Gastroesophageal sphincter (tissue), 4 donors: ENCODE measurements around the gene INSR. TPM values are rescaled to one million over a fixed set of nuclear protein-coding genes. Genes with fewer than 3 reads are reported as not detected.

ENCODE experiments used
- ATAC-seq: fragments of 150-250 bp; one replicate; pipeline ENCODE4 v1.9.1; 2016; ENCODE audit warnings: mild to moderate bottlenecking, moderate library complexity
- H3K27ac ChIP-seq, 4 donors: fragments of 200-600 bp; sonication (generic) in 3 of 4; 1 replicate in 3 of 4; 2 replicates in 1 of 4; pipeline ENCODE4 v1.5.1; 2016 to 2019
- H3K27me3 ChIP-seq: fragments of 200-600 bp; sonication (generic); one replicate; pipeline ENCODE4 v1.5.1; 2019
- H3K36me3 ChIP-seq, 2 donors: fragments of 200-600 bp; sonication (generic); one replicate each; pipeline ENCODE4 v1.5.1; 2019; ENCODE audit warnings: control low read depth in 1 of 2
- H3K4me1 ChIP-seq, 3 donors: fragments of 200-600 bp; sonication (generic); 1 replicate in 2 of 3; 2 replicates in 1 of 3; pipeline ENCODE4 v1.5.1; 2016 to 2019; ENCODE audit warnings: control low read depth in 2 of 3
- H3K4me3 ChIP-seq, 2 donors: fragments of 200-600 bp; sonication (generic); one replicate each; pipeline ENCODE4 v1.5.1; 2019; ENCODE audit warnings: mild to moderate bottlenecking in 1 of 2, moderate library complexity in 1 of 2
- H3K9me3 ChIP-seq, 3 donors: fragments of 200-600 bp; sonication (generic); one replicate each; pipeline ENCODE4 v1.5.1; 2017 to 2019; ENCODE audit warnings: control low read depth in 2 of 3
- EP300 ChIP-seq: sonication (generic); formaldehyde crosslinking; IDR thresholded peaks from one replicate; pipeline ENCODE4 v1.6.1; 2017; ENCODE audit warnings: antibody characterized with exemption, mild to moderate bottlenecking
- POLR2A ChIP-seq, 2 donors: fragments of 450-650 bp; IDR thresholded peaks; one replicate each; pipeline ENCODE4 v1.6.1; 2017; ENCODE audit warnings: antibody characterized with exemption in 2 of 2, mild to moderate bottlenecking in 2 of 2, moderate library complexity in 1 of 2
- POLR2AphosphoS5 ChIP-seq: sonication (generic); formaldehyde crosslinking; IDR thresholded peaks from one replicate; pipeline ENCODE4 v1.6.1; 2017; ENCODE audit warnings: antibody characterized with exemption
- WGBS, 2 donors: methylation state at CpG; one replicate each; pipeline ENCODE4 v1.1.5; 2018; ENCODE audit warnings: low coverage in 1 of 2; 5-methylcytosine and 5-hydroxymethylcytosine counted together
- total RNA-seq, 4 donors: library from RNA; depleted of rRNA; stranded (reverse); fragments of >200 nt; gene quantifications; one replicate each; pipeline ENCODE4 v1.1.0, GENCODE V29; 2016
- TF ChIP-seq, protein P1 (sequence below), 4 experiments: fragments of 200-600 bp in 2 of 4; fragments of 450-650 bp in 2 of 4; sonication (generic) in 1 of 4; IDR thresholded peaks; one replicate each; pipeline ENCODE4 v1.5.1; 2017 to 2019; ENCODE audit warnings: antibody characterized with exemption in 4 of 4, mild to moderate bottlenecking in 2 of 4, moderate library complexity in 2 of 4

Gene INSR
- total RNA-seq, 4 donors from 2014 or later, result 67.6 to 95.6 (median 81.2) TPM

DNA sequence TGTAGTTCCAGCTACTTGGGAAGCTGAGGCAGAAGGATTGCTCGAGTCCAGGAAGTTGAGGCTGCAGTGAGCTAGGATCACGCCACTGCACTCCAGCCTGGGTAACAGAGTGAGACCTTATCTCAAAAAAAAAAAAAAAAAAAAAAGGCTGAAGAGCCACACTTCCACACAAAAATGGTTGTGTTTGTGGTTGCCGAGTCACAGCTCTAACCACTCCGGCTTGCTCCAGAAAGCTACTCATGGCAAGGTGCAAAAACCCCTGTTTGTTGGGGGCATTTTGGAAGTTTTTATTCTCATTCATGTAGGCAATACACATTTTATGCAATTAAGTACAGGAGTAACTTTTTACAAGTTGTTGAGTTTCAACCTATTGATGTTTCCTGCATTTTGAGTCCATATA, 93.5 kb downstream of the INSR start:
- no peak for TF ChIP-seq EP300
- TF ChIP-seq POLR2A (IDR thresholded peaks at IDR 0.05), result no peak
- TF ChIP-seq, protein P1, sequence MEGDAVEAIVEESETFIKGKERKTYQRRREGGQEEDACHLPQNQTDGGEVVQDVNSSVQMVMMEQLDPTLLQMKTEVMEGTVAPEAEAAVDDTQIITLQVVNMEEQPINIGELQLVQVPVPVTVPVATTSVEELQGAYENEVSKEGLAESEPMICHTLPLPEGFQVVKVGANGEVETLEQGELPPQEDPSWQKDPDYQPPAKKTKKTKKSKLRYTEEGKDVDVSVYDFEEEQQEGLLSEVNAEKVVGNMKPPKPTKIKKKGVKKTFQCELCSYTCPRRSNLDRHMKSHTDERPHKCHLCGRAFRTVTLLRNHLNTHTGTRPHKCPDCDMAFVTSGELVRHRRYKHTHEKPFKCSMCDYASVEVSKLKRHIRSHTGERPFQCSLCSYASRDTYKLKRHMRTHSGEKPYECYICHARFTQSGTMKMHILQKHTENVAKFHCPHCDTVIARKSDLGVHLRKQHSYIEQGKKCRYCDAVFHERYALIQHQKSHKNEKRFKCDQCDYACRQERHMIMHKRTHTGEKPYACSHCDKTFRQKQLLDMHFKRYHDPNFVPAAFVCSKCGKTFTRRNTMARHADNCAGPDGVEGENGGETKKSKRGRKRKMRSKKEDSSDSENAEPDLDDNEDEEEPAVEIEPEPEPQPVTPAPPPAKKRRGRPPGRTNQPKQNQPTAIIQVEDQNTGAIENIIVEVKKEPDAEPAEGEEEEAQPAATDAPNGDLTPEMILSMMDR (IDR thresholded peaks at IDR 0.05), result no peak
- no peak for TF ChIP-seq POLR2AphosphoS5
- Histone ChIP-seq H3K9me3 (no peaks in the 10 kb centered on the region), H3K4me1 (peaks cover 0 to 31% (median 7%) of the 10 kb centered on the region in 3 donors), H3K36me3 (no peaks in the 10 kb centered on the region), H3K27ac (no peak overlapping the region), H3K27me3 (no peaks in the 10 kb centered on the region), H3K4me3 (no peak overlapping the region)
- ATAC-seq, result no peak
- 78 to 88% methylated on average over 2 to 4 of the region's 4 CpGs for WGBS, 2 donors

DNA sequence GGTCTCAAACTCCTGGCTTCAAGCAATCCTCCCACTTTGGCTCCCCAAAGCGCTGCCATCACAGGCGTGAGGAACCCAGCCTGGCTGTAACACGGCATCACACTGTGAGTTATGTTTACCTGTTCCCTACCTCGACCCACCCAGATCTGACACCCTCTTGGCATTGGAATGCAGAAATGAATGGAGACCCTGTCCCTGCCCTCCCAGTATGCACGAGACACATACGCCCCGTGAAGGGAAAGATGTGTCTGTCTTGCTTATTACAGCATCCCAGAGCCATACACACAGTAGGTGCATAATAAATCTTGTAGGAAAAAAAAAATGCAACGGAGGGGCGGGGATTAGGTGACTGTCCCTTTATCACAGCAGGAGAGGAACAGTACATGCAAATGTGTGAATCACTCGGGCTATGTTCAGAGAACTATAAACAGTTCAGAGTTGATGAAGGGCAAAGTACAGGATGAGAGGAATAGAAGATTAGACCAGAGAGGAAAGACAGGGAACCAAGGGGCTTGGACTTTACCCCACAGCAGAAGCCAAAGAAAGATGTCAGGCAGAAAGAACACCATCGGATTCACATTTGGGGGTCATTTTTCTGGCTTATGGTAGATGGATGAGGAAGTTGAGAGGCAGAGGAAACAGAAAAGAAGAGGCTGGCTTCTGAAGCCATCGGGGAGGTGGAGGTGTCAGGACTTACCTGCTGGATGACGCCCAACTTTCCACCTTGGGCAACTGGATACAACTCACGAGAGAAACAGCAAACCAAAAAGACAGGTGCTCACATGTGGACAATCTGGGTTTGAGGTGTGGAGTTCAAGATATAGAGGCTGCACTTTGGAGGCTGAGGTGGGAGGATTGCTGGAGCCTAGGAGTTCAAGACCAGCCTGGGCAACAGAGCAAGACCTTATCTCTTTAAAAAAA, 94.3 kb downstream of the INSR start:
- Histone ChIP-seq H3K27me3 (no peaks in the 10 kb centered on the region), H3K36me3 (no peaks in the 10 kb centered on the region), H3K4me1 (peaks cover 0 to 31% (median 7%) of the 10 kb centered on the region in 3 donors), H3K4me3 (no peak overlapping the region), H3K9me3 (no peaks in the 10 kb centered on the region), H3K27ac (no peak overlapping the region)
- WGBS, 2 donors, result 56 to 71% methylated on average over 6 to 11 of the region's 14 CpGs
- TF ChIP-seq, protein P1 (IDR thresholded peaks at IDR 0.05), result no peak
- peak; percentile 8 for TF ChIP-seq POLR2AphosphoS5
- ATAC-seq, result no peak

DNA sequence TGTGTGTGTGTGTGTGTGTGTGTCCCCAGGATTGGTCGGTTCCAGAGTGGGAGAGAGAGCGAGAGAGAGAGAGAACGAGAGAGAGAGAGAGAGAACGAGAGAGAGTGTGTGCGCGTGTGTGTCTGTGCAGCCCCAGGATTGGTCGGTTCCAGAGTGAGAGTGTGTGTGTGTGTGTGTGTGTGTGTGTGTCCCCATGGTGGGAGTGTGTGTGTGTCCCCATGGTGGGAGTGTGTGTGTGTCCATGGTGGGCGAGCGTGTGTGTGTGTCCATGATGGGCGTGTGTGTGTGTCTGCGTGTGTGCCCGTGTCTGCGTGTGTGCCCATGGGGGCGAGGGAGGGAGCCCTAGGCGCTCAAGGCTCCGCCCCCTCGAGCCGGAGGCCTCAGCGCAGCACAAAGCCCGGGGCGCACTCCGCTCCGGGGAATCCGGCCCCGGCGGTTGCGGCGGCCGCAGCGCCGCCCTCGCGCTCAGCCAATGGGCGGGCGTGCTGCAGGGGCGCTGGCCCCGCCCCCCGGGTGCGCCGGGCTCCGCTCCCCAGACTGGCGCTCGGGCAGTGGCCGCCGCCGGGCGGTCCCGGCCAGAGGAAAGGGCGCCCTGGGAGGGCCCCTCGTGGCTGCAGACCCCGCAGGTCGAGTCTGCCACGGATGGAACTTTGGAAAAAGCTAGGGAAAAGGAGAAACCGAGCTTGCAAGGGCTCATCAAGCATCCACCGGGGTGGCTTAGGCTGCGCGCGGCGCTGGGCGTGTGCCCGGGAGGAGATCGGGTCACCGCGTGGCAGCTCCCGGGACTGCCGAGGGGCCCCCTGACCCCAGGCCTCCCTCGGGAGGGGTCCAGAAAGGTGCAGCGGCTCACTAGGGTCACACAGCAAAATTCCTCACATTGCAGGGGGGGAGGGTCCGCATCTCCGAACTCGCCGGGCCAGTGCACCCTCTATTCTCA, 96.2 kb downstream of the INSR start:
- Histone ChIP-seq H3K27ac (peak overlapping the region; percentile 48 to 96 (median 88)), H3K27me3 (no peaks in the 10 kb centered on the region), H3K9me3 (no peaks in the 10 kb centered on the region), H3K36me3 (no peaks in the 10 kb centered on the region), H3K4me3 (peak overlapping the region; percentile 45 to 75), H3K4me1 (peaks cover 0 to 31% (median 7%) of the 10 kb centered on the region in 3 donors)
- TF ChIP-seq POLR2A (IDR thresholded peaks at IDR 0.05), result peak; percentile 45 to 54
- peak; percentile 14 for TF ChIP-seq POLR2AphosphoS5
- TF ChIP-seq EP300, result no peak
- TF ChIP-seq, protein P1 (IDR thresholded peaks at IDR 0.05), result peak in 3 of 4 experiments; percentile 37 to 65 (median 50)
- peak; percentile 93 for ATAC-seq
- WGBS, 2 donors, result 0% methylated on average over 8 to 14 of the region's 72 CpGs

DNA sequence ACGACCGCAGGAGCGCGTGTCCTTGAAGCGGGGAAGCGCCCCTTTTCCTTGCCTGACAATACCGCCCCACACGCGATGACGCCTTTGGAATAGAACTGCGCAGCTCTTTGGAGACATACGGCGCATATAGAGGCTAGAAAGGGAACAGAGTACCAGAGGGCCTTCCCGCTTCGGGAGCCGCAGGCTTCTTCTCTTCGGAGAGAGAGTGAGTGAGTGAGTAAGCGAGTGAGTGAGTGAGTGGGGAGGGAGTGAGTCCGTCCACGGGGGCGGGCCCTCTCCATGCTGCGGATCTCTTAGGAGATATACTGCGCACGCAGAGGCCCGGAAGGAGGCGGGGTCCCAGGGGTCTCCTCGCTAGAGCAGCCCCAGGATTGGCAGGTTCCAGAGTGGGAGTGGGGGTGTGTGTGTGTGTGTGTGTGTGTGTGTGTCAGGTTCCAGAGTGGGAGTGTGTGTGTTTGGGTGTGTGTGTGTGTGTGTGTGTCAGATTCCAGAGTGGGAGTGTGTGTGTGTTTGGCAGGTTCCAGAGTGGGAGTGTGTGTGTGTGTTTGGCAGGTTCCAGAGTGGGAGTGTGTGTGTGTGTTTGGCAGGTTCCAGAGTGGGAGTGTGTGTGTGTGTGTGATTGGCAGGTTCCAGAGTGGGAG, 97.0 kb downstream of the INSR start:
- TF ChIP-seq, protein P1 (IDR thresholded peaks at IDR 0.05), result peak in 1 of 4 experiments; percentile 8
- TF ChIP-seq EP300, result no peak
- TF ChIP-seq POLR2AphosphoS5, result peak; percentile 63
- peak in 1 of 2 donors; percentile 20 for TF ChIP-seq POLR2A (IDR thresholded peaks at IDR 0.05)
- H3K27ac ChIP-seq, result peak overlapping the region; percentile 48 to 96 (median 88)
- peak overlapping the region; percentile 26 to 75 for H3K4me3 ChIP-seq
- ATAC-seq, result peak; percentile 88
- 0% methylated on average over 5 to 27 of the region's 27 CpGs for WGBS, 2 donors
- H3K27me3 ChIP-seq, result no peaks in the 10 kb centered on the region
- H3K4me1 ChIP-seq, result peaks cover 0 to 31% (median 7%) of the 10 kb centered on the region in 3 donors
- no peaks in the 10 kb centered on the region for H3K36me3 ChIP-seq
- H3K9me3 ChIP-seq, result no peaks in the 10 kb centered on the region
